ENCODE measurements around the gene JAML. TPM values are rescaled to one million over a fixed set of nuclear protein-coding genes. Genes with fewer than 3 reads are reported as not detected.
A peak's percentile ranks its signal among the peaks of the same experiment; 100 is the strongest.

The JAML gene
- total and polyA plus RNA-seq, 7 donors, result 3.3 to 35.1 (median 6.1) TPM

DNA sequence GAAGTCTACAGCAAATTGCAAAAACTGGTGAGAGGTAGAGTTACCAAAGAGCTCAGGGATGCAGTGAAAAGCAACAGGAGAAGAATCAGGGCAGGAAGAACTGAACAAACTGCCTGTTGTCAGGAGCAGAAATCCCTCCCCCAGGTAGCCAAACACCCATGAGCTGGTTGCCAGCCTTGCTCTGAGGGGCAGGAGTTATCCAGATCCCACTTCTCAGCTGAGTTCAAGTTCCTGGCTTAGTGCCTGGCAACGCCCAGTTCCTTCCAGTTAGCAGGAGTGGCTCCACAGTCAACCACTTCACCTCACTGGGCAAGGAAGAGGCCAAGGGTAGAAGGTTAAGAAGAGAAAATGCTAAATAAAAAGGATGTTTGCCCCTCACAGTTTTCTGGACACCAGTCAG, 41.1 kb upstream of the JAML start:
- DNase-seq, result no peak
- Histone ChIP-seq H3K36me3 (no peaks in the 10 kb centered on the region), H3K9me3 (no peaks in the 10 kb centered on the region), H3K27ac (peak overlapping the region in 1 of 4 donors; percentile 37), H3K4me1 (peaks cover 0 to 4% (median 0%) of the 10 kb centered on the region in 4 donors), H3K4me3 (no peak overlapping the region), H3K27me3 (peaks cover 4 to 54% (median 33%) of the 10 kb centered on the region in 3 donors)
- intact Hi-C loops (cut with DNase I), result no loop called here
- 10 to 62% methylated on average over 1 of the region's 1 CpG for WGBS, 2 donors
- TF ChIP-seq POLR2AphosphoS5 (IDR thresholded peaks at IDR 0.05), result no peak
- TF ChIP-seq, protein P1, sequence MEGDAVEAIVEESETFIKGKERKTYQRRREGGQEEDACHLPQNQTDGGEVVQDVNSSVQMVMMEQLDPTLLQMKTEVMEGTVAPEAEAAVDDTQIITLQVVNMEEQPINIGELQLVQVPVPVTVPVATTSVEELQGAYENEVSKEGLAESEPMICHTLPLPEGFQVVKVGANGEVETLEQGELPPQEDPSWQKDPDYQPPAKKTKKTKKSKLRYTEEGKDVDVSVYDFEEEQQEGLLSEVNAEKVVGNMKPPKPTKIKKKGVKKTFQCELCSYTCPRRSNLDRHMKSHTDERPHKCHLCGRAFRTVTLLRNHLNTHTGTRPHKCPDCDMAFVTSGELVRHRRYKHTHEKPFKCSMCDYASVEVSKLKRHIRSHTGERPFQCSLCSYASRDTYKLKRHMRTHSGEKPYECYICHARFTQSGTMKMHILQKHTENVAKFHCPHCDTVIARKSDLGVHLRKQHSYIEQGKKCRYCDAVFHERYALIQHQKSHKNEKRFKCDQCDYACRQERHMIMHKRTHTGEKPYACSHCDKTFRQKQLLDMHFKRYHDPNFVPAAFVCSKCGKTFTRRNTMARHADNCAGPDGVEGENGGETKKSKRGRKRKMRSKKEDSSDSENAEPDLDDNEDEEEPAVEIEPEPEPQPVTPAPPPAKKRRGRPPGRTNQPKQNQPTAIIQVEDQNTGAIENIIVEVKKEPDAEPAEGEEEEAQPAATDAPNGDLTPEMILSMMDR (IDR thresholded peaks at IDR 0.05), result no peak
- TF ChIP-seq EP300 (IDR thresholded peaks at IDR 0.05), result no peak
- no peak for TF ChIP-seq POLR2A (IDR thresholded peaks at IDR 0.05)

DNA sequence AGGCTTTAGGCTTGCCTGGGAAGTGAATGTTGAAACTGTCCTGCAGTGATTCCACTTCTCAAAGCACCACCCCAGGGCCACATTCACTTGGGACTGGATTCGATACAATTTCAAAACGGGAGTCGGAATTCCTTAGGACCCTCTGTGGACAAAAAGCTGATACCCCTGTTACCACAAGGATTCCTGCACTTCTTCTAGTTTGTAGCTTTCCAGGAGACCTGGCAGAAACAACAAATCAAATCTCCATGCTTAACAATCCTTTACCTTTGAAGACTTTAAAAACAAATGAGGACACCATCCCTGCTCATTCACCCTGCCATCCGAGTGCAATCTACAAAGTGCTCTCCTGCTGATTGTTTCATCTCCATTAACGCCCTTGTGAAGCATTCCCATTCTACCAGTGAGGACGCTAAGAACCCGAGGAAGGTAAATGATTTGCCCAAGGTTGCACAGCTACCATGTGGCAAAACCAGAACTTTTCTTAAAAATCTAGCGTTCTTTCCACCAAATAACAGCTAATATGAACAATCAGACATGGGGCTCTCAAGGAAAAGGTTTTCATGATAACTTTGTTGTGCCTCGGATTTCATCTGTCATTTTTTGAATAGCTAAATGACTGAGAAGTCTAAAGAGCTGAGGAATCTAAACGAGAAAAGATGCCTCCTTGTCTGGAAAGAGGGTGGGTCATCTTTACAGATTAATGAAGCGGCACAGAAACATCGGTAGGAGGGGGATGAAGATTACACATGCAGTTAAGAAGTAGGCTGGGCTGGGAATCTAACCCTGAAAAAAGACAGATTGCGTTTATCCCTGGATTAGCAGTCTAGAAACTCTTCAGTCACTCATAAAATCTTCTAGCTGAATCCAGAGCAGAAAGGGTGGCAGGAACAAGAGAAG, 40.0 kb upstream of the JAML start:
- Histone ChIP-seq H3K36me3 (no peaks in the 10 kb centered on the region), H3K4me3 (peak overlapping the region in 2 of 4 donors; percentile 23 to 38), H3K9me3 (no peaks in the 10 kb centered on the region), H3K4me1 (peaks cover 0 to 4% (median 0%) of the 10 kb centered on the region in 4 donors), H3K27ac (peak overlapping the region in 2 of 4 donors; percentile 29 to 37), H3K27me3 (peaks cover 4 to 65% (median 35%) of the 10 kb centered on the region in 3 donors)
- DNase-seq, result no peak
- intact Hi-C loops (cut with DNase I), result no loop called here
- TF ChIP-seq, protein P1 (IDR thresholded peaks at IDR 0.05), result no peak
- TF ChIP-seq EP300 (IDR thresholded peaks at IDR 0.05) (no peak), POLR2AphosphoS5 (IDR thresholded peaks at IDR 0.05) (no peak), POLR2A (IDR thresholded peaks at IDR 0.05) (no peak)
- WGBS, 2 donors, result 15 to 60% methylated on average over 13 of the region's 13 CpGs

DNA sequence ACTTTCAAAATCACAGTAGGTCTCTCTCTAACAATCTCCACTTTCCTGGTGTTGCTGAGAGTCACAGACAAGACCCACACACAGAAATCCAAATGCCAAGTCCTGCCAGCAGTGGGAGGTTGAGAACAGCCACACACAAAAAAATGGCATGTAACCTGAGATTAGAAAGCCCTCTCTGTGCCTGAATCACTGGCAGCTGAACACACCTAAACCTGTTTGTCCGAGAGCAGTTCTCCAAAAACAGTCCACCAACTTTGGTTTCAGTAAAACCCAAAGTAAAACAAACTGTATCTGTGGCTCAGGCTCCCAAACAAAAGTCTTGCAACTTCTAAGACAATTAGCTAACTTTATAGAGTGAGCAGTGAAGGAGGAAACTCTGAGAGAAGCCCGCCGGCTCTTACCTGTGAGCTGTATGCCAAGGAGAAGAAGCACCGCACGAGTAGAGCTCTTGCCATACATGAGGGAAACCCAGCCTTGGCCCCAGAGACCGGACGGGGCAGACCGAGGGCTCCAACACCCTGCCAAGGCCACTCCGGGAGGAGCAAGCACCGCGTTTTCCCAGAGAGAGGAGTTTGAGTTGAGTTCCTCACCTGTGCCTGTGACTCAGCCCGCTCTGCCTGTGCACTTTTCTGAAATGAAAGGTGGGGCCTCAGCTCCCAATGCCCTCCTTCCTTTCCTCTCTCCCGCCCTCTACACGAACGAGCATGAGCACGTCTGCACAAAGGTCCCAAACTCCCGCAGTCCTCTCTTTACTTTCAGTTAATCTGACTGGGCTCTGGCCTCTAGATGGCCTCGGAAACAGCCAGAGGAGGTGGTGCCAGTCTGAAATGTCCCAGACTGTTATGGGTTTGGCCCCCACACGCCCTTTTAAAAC, 39.1 kb upstream of the JAML start, which contains the start of gene MPZL2:
MPZL2 (minus strand) TSS at position 603 of the 874 bp plus-strand sequence; CDS start at position 459, 144 bp downstream.
- DNase-seq, result no peak
- peak in 2 of 4 donors; percentile 9 to 30 for TF ChIP-seq POLR2AphosphoS5 (IDR thresholded peaks at IDR 0.05)
- TF ChIP-seq, protein P1 (IDR thresholded peaks at IDR 0.05), result no peak
- no peak for TF ChIP-seq EP300 (IDR thresholded peaks at IDR 0.05)
- peak in 1 of 2 donors; percentile 47 for TF ChIP-seq POLR2A (IDR thresholded peaks at IDR 0.05)
- 3 to 7% methylated on average over 19 of the region's 19 CpGs for WGBS, 2 donors
- H3K36me3 ChIP-seq, result no peaks in the 10 kb centered on the region
- H3K27ac ChIP-seq, result peak within 1 kb of the TSS in 2 of 4 donors; percentile 29 to 38
- H3K27me3 ChIP-seq, result peaks cover 4 to 67% (median 35%) of the 10 kb centered on the region in 3 donors
- peaks cover 0 to 4% (median 0%) of the 10 kb centered on the region in 4 donors for H3K4me1 ChIP-seq
- H3K4me3 ChIP-seq, result peak within 1 kb of the TSS in 3 of 4 donors; percentile 20 to 38 (median 23)
- intact Hi-C loops (cut with DNase I), result no loop called here
- no peaks in the 10 kb centered on the region for H3K9me3 ChIP-seq

GRCh38 chr11:118263112-118263511, 38.3 kb upstream of the JAML start:
- Histone ChIP-seq H3K4me1 (peaks cover 0 to 4% (median 0%) of the 10 kb centered on the region in 4 donors), H3K36me3 (no peaks in the 10 kb centered on the region), H3K27ac (no peak overlapping the region), H3K27me3 (peaks cover 4 to 64% (median 35%) of the 10 kb centered on the region in 3 donors), H3K4me3 (peak overlapping the region in 1 of 4 donors; percentile 23), H3K9me3 (no peaks in the 10 kb centered on the region)
- WGBS, 2 donors, result 7 to 53% methylated on average over 4 of the region's 4 CpGs
- intact Hi-C loops (cut with DNase I), result no loop called here
- TF ChIP-seq, protein P1 (IDR thresholded peaks at IDR 0.05), result no peak
- no peak for TF ChIP-seq EP300 (IDR thresholded peaks at IDR 0.05)
- no peak for TF ChIP-seq POLR2AphosphoS5 (IDR thresholded peaks at IDR 0.05)
- TF ChIP-seq POLR2A (IDR thresholded peaks at IDR 0.05), result no peak
- no peak for DNase-seq

Measured in sigmoid colon (tissue), 7 donors.